Thoracic aorta endothelial cell (primary cell): ENCODE measurements around the gene LSM5. TPM values are rescaled to one million over a fixed set of nuclear protein-coding genes. Genes with fewer than 3 reads are reported as not detected.

Experiments
- total RNA-seq: library from RNA; depleted of rRNA; stranded (reverse); fragments of >200 nt; gene quantifications from 2 replicates; pipeline ENCODE4 v1.2.3, GENCODE V29; 2012

The LSM5 gene
- 44.4 and 47.7 TPM in 2 replicates for total RNA-seq

DNA sequence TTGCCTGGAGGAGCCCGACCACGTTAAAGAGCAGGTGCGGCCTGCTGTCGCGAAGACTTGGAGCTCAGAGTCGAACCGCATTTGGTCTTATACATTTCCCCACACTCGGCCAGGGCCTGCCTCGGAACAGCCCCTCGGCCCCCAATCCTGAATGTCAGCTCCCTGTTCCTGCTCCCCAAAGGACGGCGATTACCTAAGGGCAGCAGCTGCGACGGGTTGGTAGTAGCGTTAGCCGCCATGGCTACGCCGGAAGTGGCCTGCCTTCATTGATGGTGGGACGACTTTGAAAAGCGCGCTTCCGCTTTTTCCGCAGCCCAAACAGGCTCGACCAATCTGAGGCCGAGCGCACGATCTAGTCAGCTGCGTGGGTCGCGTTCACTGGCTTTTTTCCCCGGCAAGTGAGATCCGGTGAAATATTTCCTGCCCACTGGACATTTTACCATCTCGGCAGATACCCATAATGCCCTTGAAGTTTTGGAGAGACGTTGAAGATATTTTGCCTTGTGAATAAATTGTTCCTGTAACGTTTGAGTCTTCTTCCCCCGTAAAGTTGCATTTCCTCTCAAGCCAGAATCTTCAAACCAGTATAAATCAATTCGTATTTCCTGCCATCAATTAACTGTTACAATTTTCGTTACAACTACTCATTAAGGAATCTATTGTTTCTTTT, at the start of gene LSM5:
Gene LSM5, minus strand, starts transcription at position 254 of the 670 bp plus-strand sequence. Its CDS starts 15 bp downstream, at position 239.

DNA sequence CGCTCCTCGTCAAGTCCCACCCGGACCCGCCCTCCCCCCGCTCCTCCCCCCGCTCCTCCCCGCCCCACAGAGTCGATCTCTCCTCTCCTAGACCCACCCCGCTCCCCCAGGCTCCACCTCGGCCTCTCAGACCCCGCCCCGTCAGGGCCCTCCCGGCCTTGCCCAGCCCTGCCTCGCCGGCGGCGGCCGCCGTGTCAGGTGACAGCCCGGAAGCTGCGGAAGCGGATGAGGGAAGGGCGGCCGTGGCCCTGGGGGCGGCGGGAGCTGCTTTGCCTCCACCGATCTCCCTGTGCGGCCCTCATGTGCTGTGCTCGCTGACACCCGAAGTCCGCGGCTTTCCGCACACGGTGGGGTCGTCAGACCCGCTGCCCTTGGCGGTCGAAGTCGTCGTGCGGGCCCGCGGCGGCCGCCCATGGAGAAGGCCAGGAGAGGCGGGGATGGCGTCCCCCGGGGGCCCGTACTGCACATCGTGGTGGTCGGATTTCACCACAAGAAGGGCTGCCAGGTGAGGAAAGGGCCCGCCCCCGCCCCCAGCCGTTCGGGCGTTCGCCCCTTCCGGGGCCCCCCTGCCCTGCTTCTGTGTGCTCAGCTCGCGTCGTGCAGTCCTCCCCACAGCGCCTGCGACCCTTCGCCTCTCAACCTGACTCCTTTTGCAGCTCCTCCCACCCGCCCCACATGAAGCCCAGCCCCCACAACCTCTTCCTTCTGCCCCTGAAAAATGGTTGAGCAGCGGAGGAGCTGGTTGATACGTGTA, 5.3 kb upstream of the LSM5 start, which contains the start of gene AVL9:
Gene AVL9, plus strand, starts transcription at position 192 of the 754 bp plus-strand sequence. Its CDS starts 221 bp downstream, at position 413.

Other genes with a start within 250 kb of the LSM5 start
- gene AVL9, start 5.1 kb upstream of the LSM5 start, total RNA-seq, result 44.7 and 52.0 TPM in 2 replicates